GM12878 (cell line): ENCODE measurements around the gene SETD5. TPM values are rescaled to one million over a fixed set of nuclear protein-coding genes. Genes with fewer than 3 reads are reported as not detected.

Experiments
- MTA2 ChIP-seq: fragments of 450-650 bp; IDR thresholded peaks from 2 replicates; pipeline ENCODE4 v1.6.1; 2016; ENCODE audit warnings: low read depth, mild to moderate bottlenecking, moderate library complexity
- MYC ChIP-seq: IDR thresholded peaks from 2 replicates; pipeline ENCODE4 v1.6.1; 2011; ENCODE audit warnings: mild to moderate bottlenecking, low read length, moderate library complexity, inconsistent platforms; ENCODE audit not compliant: insufficient read depth, insufficient replicate concordance, insufficient read length, severe bottlenecking
- NFYB ChIP-seq: IDR thresholded peaks from 2 replicates; pipeline ENCODE4 v1.6.1; 2011; ENCODE audit warnings: low read depth, mild to moderate bottlenecking, low read length, improper control_type of control experiment, moderate library complexity; ENCODE audit not compliant: insufficient read depth
- SMARCA5 ChIP-seq: fragments of 450-650 bp; IDR thresholded peaks from 2 replicates; pipeline ENCODE4 v1.6.1; 2017; ENCODE audit warnings: mild to moderate bottlenecking
- SUPT20H ChIP-seq: IDR thresholded peaks from 2 replicates; pipeline ENCODE4 v1.6.1; 2011; ENCODE audit warnings: low read depth, mild to moderate bottlenecking, low read length, moderate library complexity, borderline replicate concordance; ENCODE audit not compliant: control insufficient read depth
- polyA plus RNA-seq, 11 experiments: library from polyadenylated mRNA; depleted of rRNA in 4 of 11; unstranded in 6 of 11; stranded (reverse) in 5 of 11; fragments of >200 nt; fragmentation: Nextera tagmentation in 4 of 11; fragmentation: Illumina TruSeq in 1 of 11; extraction: Ambion mirVana in 4 of 11; extraction: Trizol in 1 of 11; gene quantifications; 1 replicate in 1 of 11; 2 replicates in 10 of 11; pipeline versions ENCODE4 v1.2.1 to v1.2.3, GENCODE V29; 2011 to 2016; ENCODE audit warnings: inconsistent platforms in 2 of 11, missing spikeins in 2 of 11, low read depth in 1 of 11
- total RNA-seq, 4 experiments: library from RNA; depleted of rRNA in 3 of 4; stranded (reverse); fragments of >200 nt in 3 of 4; fragmentation: Illumina TruSeq in 1 of 4; extraction: Trizol in 1 of 4; gene quantifications; 2 replicates each; pipeline versions ENCODE4 v1.2.1 to v1.2.3, GENCODE V29; 2013 to 2021
- TF ChIP-seq, protein P1 (sequence below): fragments of 450-650 bp; IDR thresholded peaks from 2 replicates; pipeline ENCODE4 v1.6.1; 2017; ENCODE audit warnings: mild to moderate bottlenecking, moderate library complexity
- TF ChIP-seq, protein P2 (sequence below): fragments of 450-650 bp; IDR thresholded peaks from 2 replicates; pipeline ENCODE4 v1.6.1; 2014; ENCODE audit warnings: mild to moderate bottlenecking
- TF ChIP-seq, protein P3 (sequence below): IDR thresholded peaks from 2 replicates; pipeline ENCODE4 v1.6.1; 2012; ENCODE audit warnings: mild to moderate bottlenecking, low read depth, low read length

The SETD5 gene
- total and polyA plus RNA-seq, 10 of the 15 experiments (the other 5 are each of a cell fraction or from before 2014, with no cell fraction given) = 8.2 to 94.0 (median 55.4) TPM

DNA sequence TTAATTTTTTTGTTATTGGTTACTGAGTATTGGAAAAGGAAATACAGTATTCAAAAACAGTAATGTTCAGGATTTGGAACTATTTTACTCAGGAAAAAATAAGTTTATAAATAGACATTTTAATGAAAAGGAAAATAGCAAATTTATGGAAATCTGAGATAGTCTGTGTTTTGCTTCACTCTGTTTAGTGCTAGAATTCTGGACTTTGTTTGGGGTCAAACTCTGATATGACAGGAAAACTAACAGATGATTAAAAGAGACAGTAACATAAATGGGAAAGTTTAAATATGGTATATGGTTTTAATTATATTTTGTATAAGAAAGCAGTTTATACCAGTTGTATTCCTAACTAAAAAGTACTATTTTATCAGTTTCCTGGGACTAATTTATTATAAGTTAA is 17.4 kb downstream of the SETD5 start (continued):
- TF ChIP-seq, protein P1, sequence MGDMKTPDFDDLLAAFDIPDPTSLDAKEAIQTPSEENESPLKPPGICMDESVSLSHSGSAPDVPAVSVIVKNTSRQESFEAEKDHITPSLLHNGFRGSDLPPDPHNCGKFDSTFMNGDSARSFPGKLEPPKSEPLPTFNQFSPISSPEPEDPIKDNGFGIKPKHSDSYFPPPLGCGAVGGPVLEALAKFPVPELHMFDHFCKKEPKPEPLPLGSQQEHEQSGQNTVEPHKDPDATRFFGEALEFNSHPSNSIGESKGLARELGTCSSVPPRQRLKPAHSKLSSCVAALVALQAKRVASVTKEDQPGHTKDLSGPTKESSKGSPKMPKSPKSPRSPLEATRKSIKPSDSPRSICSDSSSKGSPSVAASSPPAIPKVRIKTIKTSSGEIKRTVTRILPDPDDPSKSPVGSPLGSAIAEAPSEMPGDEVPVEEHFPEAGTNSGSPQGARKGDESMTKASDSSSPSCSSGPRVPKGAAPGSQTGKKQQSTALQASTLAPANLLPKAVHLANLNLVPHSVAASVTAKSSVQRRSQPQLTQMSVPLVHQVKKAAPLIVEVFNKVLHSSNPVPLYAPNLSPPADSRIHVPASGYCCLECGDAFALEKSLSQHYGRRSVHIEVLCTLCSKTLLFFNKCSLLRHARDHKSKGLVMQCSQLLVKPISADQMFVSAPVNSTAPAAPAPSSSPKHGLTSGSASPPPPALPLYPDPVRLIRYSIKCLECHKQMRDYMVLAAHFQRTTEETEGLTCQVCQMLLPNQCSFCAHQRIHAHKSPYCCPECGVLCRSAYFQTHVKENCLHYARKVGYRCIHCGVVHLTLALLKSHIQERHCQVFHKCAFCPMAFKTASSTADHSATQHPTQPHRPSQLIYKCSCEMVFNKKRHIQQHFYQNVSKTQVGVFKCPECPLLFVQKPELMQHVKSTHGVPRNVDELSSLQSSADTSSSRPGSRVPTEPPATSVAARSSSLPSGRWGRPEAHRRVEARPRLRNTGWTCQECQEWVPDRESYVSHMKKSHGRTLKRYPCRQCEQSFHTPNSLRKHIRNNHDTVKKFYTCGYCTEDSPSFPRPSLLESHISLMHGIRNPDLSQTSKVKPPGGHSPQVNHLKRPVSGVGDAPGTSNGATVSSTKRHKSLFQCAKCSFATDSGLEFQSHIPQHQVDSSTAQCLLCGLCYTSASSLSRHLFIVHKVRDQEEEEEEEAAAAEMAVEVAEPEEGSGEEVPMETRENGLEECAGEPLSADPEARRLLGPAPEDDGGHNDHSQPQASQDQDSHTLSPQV = no peak
- TF ChIP-seq NFYB = no peak
- no peak for TF ChIP-seq MYC
- TF ChIP-seq, protein P2, sequence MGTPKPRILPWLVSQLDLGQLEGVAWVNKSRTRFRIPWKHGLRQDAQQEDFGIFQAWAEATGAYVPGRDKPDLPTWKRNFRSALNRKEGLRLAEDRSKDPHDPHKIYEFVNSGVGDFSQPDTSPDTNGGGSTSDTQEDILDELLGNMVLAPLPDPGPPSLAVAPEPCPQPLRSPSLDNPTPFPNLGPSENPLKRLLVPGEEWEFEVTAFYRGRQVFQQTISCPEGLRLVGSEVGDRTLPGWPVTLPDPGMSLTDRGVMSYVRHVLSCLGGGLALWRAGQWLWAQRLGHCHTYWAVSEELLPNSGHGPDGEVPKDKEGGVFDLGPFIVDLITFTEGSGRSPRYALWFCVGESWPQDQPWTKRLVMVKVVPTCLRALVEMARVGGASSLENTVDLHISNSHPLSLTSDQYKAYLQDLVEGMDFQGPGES = no peak
- TF ChIP-seq, protein P3, sequence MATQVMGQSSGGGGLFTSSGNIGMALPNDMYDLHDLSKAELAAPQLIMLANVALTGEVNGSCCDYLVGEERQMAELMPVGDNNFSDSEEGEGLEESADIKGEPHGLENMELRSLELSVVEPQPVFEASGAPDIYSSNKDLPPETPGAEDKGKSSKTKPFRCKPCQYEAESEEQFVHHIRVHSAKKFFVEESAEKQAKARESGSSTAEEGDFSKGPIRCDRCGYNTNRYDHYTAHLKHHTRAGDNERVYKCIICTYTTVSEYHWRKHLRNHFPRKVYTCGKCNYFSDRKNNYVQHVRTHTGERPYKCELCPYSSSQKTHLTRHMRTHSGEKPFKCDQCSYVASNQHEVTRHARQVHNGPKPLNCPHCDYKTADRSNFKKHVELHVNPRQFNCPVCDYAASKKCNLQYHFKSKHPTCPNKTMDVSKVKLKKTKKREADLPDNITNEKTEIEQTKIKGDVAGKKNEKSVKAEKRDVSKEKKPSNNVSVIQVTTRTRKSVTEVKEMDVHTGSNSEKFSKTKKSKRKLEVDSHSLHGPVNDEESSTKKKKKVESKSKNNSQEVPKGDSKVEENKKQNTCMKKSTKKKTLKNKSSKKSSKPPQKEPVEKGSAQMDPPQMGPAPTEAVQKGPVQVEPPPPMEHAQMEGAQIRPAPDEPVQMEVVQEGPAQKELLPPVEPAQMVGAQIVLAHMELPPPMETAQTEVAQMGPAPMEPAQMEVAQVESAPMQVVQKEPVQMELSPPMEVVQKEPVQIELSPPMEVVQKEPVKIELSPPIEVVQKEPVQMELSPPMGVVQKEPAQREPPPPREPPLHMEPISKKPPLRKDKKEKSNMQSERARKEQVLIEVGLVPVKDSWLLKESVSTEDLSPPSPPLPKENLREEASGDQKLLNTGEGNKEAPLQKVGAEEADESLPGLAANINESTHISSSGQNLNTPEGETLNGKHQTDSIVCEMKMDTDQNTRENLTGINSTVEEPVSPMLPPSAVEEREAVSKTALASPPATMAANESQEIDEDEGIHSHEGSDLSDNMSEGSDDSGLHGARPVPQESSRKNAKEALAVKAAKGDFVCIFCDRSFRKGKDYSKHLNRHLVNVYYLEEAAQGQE = no peak
- TF ChIP-seq SMARCA5 = no peak
- TF ChIP-seq SUPT20H = no peak
- TF ChIP-seq MTA2 = no peak
